GM19395 (cell line): Measurements from ENCODE around the gene ADGRV1.
"Not testable (repeated sequence)": the region's sequence is repeated elsewhere in the genome, so short reads cannot be mapped to it uniquely, and the experiment has no call there.

Experiments
- ATAC-seq: cut with Tn5 transposase; IDR thresholded peaks from one replicate; pipeline ENCODE4 v1.9.1; 2021; ENCODE audit warnings: mild to moderate bottlenecking, moderate library complexity; ENCODE audit not compliant: unreplicated experiment

ADGRV1 gene

DNA sequence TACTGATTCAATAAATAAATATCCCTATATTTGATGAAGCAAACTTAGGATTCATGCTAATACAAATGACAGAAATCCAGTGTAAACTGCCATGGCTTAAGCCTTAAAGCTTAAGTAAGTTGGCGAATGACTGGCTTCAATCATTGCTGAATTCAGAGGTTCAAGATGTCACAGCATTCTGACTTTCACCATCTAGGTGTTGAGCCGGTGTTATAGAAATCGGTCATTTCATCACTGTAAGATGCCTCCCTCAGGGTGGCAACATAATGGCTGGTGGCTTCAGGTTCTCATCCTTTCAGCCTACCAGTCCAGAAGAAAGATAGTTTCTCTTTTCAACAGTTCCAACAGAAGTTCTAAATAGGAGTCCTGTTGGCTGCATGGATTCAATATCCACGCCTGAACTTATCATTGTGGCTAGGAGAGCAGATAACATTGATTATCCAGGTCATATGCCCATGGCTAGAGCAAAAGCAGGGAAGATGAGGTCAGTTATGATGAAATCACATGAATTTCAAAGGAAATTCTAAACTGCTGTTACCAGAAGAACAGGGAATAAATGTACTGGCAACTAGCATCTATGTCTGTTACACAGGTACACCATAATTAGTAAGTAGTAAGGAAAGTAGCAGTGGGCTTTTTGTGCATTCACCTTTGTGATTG, 460.2 kb downstream of the ADGRV1 start:
- no peak for ATAC-seq

DNA sequence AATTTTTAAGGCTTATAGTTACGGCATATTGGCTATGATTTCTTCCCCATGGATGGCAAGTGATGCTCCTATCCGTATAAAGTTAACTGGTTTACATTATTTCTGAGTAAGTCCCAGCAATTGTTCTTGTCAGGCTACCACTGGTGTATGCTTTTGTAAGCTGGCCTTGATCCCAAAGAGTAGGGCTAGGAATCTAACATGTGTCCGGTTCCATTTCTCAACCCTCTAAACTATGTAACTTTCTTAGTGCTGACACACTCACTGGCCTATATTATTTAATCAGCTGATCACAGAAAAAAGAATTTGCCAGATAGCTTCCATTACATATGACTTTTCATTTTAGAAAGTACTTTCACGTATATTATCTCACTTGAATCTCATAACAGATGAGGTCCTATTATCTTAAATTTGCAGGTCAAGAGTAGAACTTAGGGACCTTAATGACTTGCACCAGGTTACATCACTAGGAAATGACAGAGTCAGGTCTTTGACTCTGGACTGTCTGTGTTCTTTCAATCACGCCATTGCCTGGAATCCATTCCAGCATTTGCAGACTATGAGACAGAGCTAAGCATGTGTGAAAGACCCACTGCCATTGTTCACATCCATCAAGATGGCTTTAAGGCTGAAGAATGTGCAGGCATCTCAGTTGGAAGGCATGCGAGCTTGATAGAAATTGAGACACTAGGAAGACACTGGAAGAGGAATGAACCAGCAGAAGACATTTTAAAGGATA, 461.6 kb downstream of the ADGRV1 start:
- ATAC-seq: no peak

DNA sequence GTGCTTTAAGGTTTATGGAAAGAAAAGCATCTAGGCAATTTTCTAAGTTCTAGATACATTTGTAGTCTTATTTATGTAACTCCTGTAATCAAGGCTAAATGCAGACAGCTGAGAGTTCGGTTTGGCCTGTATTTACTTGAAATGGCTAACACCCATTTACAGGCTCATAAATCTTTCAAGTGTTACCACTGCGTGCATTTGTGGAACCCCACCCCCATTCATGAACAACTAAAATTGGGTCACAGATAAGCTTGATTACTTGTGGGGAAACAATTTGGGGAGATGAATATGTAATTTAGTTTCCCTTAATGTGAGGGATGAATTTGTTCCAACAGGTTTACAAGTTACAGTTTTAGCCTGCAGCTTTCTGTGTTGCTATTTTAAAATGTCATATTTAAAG, 463.9 kb downstream of the ADGRV1 start:
- no peak for ATAC-seq

DNA sequence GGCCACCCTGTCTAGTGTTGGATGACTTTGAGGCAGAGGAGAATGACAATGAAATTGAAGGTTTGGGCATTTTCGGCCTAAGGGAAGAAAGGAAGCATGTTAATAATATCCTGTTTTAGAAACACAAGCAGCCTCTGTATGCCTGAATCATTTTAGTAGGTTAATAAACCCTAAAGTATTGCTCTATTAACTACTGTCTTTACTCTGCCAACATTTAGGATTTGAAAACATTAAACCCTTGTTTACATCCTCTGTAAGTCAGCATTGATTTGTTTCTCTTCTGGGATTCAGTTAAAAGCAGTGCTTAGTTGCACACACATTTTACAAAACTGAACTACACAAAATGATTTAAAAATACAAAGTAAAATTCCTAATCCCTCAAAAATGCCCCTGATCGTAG, 465.6 kb downstream of the ADGRV1 start:
- no peak for ATAC-seq

GRCh38 chr5:91024727-91025126, 466.1 kb downstream of the ADGRV1 start:
- no peak for ATAC-seq

DNA sequence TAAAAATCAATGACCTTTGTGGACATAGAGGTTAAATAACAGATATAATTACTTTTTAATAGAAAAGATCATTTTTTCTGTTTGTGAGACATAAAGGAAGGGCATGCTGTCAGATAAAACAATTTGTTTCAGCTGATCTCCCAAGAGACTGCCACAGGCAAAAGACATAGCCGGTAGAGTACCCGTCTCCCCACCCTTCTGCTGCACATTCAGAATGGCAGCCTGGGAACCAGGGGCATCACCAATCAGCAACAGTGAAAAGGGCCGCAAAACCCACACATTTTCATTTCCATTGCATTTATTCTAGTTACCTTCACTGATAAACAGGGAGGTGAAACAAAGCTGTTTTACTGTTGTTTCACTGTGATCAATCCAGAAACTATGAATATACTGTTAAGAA, 466.9 kb downstream of the ADGRV1 start:
- no peak for ATAC-seq

DNA sequence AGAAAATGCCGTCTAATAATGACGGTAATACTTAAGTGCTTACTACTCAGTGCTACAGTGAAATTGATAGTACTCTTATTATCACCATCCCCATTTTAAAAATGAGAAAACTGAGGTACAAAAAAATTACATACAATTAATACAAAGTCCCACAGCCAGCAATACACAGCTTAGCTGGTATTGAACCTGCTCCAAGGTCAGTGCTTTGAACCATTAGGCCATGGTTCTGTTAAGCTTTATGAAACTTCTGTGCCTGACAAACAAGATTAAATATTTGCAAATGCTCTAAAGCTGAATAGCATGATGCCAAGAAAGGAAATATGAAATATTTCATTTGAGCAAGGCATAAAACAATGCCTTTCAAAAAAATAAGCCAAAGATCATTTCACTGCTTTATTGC, 467.4 kb downstream of the ADGRV1 start:
- ATAC-seq: no peak

DNA sequence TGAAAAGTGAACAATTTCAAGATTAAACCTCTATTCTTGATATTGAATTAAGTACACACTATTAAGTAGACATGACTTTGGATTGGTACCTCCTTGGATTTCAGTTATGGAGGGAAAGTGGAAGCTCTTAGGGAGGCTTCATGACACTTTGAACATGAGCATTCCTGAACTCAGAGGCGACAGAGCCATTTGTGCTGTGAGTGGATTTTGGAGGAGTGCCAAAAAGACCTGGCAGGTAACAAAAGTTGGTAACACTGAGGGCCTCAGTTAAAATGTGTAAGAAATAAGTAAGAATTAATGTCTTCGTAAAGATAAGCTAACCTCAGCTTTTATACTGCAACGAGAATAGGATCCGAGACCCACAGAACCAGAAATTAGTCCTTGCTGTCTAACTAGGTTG, 467.9 kb downstream of the ADGRV1 start:
- no peak for ATAC-seq

DNA sequence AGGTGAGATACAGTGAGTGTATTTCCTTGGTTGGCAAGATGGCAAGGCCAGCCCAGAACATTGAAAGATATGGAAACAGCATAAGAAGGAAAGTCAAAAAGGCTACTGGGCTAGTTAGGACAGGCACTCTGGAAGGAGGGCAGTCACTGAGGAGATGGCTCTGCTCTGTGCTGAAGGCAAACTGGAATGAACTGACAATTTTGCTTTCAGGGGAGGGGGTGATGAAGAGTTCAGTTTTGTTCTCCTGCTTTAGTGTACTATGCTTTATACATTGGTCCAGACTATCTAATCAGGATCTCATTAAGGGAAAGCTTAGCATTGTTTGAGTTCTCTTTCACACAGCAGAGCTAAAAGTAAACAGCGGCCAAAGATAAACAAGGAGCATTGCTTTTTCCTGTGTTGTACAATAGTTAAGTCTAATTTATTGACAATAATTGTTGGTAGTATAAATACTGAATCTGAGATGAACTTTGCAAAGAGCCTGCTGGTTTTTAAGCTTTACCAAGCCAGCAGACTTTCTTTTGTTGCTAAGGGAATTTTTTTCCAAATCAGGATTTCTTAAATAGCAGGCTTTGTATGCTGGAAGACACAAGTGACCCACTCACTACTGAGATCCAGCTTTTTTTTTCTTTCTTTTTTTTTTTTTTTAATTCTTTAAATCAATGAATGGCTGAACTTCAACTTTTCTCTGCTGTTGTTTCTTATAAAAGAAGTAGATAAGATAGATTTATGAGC, 469.0 kb downstream of the ADGRV1 start:
- no peak for ATAC-seq

- no peak for ATAC-seq
Measured at GRCh38 chr5:91028499-91028956, 469.9 kb downstream of the ADGRV1 start.

DNA sequence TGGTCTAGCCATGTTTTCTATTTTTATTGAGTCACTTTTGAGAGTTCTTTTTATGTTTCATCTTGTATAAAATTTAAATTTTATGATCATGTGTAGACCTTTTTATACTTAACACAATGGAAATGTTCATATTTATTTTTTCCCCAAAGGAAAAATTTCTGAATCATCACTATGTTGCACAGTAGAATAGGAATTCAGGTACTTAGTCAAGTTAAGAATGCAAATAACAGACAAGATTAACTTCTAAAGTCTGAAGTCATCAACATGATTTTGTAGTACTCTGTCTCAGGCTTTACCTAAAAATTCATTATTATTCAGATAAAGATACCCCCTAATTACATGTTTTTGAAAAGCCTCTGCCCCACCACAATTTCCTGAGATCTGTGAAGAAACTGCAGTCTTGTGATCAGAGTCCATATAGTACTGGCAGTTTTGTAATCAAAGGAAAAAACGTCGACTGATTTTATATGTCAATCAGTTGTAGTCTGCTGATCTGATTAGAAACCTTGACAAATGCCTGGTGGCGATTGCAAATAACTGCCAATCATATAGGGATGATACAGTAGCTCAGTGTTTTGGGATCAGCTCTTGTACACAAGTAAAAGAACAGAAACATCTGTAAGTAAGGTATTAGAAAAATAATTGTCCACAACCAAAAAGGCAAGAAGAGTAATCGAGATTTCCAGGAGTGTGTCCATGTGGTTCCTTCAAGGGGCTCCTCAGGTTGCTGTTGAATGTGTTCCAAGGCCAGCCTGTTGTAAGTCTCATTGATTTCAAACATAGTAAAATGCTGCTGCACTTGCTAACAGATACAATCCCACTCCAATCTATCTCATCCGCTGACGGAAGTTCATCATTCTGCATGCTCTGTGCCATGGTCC, 472.2 kb downstream of the ADGRV1 start:
- ATAC-seq: no peak

- ATAC-seq: no peak
Measured at GRCh38 chr5:91031402-91031752, 472.8 kb downstream of the ADGRV1 start.

DNA sequence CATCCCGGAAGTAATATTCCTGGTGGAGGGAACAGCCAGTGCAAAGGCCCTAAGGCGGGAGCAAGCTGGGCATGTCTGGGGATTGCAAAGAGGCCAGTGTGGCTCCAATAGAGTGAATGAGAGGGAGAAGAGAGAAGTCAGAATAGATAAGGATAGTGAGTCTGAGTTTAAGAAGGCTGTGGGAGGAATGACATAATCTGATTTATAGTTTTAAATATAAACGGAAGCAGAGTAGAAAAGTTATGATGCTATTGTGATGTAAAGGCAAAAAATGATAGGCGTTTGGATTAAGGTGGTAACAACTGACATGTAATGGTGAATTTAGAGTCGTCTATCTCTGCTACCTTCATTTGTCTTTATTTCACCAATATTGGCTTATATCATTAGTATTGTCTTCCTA, 473.5 kb downstream of the ADGRV1 start:
- ATAC-seq: no peak

DNA sequence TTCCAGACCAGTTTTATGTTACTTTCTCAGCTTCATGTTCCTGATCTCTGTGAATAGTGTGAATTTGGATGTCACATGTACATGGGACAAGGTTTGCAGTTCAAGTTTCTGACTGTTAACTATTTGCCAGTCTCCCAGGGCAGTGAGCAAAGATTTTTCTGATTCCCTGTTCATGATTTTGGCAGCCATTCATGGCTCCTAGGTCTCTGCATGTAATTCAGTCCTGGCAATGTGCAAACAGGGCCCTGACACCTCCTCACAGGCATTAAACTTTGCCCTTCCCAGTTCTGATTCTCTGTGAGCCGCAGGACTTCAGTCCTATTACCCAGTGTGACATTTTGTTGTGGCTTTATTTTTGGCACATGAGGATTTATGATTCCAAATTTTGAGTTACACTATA, 474.8 kb downstream of the ADGRV1 start:
- ATAC-seq: no peak

- ATAC-seq: no peak
Measured at GRCh38 chr5:91038180-91038808, 479.7 kb downstream of the ADGRV1 start.

DNA sequence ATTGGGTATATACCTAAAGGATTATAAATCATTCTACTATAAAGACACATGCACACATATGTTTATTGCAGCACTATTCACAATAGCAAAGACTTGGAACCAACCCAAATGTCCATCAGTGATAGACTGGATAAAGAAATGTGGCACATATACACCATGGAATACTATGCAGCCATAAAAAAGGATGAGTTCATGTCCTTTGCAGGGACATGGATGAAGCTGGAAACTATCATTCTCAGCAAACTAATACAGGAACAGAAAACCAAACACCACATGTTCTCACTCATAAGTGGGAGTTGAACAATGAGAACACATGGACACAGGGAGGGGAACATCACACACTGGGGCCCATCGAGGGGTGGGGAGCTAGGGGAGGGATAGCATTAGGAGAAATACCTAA, 482.5 kb downstream of the ADGRV1 start:
- ATAC-seq: not testable (repeated sequence)

DNA sequence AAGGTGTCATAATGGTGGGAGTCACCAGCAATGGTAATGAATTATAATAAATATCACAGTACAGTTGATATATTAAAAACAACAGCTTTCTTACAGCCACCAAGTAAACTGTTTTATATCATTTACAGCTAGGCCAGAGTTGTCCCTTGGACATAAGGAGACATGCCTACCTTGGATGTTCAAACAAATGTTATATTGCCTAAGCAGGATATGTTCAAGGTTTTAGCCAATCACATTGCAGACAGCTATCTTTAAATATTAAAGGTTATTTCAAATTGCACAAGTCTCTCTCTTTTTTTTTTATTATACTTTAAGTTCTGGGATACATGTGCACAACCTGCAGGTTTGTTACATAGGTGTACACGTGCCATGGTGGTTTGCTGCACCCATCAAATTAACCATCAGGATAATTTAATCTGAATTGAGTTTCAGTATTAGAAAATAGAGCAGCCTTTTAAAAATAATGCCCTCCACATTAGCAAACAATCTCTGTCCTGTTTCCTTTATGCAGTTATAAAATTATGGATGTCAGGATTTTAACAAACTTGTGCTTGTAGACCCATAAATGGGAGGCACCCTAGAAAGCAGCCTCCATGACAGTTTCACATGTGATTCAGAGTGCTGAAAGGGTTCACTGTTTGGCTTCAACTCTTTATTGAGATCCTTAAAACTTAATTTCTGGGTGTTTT, 483.8 kb downstream of the ADGRV1 start:
- no peak for ATAC-seq

GRCh38 chr5:91042936-91043255, 484.3 kb downstream of the ADGRV1 start:
- ATAC-seq: no peak

DNA sequence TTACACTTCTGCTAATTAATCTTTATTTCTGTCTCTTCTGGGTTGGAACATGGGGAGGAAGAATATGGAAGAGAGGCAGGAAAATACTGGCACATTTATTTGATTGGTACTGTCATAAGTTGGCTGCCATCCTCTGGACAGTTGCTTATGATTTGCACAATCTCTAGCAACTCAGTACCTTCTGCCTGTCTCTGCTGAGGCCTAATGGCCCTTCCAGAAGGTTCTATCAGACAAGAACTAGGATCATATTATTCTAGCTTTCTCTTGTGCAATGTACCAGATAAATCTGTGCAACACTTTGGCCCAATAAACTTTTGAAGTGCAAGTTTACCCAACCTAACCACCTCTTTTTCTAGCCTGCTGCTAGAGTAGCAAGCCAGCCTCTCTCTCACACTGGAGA, 489.5 kb downstream of the ADGRV1 start:
- ATAC-seq: no peak

GRCh38 chr5:91049112-91049511, 490.5 kb downstream of the ADGRV1 start:
- ATAC-seq: no peak
